ENCODE results near the gene THSD7B.
"Not testable (repeated sequence)": the region's sequence is repeated elsewhere in the genome, so short reads cannot be mapped to it uniquely, and the experiment has no call there.

The THSD7B gene

DNA sequence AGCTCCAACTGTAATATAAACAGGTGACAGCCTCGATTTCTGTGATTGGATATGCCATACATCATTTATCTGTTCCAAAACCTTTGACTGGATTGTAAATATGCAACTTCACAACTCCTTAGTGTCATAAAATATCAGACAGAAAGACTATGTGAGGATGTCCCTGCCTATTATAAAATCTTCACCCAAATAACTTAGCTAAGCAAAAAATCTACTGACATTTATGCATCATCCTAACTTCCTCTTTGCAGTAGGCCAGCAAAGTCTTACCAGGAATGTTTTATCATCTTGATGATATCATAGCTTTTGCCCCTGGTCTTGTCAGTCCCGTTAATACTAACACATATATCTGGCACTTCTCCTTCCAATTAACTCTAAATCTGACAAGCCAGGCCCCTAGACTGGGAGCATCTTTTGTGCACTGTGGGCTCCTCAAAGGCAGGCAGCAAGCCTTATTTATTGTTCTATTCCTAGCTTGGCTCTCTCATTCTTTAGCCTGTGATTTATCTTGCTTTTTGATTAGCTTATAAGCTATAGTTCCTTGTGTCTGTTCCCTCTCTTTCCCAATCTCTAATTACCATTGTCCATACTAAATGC is 842.5 kb downstream of the THSD7B start:
- no peak for DNase-seq

DNA sequence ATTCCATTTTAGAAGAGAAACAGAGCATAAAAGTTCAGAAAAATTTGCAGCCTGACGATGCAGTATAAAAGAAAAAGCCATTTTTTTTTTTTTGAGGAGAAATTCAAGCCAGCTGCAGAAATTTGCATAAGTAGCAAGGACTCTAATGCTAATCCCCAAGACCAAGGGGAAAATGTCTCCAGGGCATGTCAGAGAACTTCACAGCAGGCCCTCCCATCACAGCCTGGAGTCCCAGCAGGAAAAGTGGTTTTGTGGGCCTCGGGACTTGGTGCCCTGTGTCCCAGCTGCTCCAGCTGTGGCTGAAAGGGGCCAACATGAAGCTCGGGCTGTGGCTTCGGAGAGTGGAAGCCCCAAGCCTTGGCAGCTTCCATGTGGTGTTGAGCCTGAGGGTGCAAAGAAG is 873.6 kb downstream of the THSD7B start:
- DNase-seq: no peak

DNA sequence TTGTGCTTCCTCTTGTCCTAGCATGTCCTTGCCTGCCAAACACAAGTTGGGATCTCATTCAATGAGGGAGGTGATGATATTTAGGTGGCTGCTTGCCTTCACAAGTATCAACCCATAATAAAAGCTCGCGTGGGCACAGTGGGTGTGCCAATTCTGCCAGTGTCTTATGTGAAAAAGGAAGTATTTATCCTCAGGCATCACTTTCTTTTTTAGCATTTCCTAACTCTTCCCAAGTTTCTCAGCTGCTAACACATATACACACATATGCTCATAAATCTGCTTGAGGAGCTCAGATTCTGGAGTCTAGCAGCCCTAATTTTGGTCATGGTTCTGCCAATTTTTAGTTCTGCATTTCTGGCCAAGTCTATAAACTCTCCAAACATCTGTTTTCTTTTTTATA is 879.4 kb downstream of the THSD7B start:
- DNase-seq: no peak

DNA sequence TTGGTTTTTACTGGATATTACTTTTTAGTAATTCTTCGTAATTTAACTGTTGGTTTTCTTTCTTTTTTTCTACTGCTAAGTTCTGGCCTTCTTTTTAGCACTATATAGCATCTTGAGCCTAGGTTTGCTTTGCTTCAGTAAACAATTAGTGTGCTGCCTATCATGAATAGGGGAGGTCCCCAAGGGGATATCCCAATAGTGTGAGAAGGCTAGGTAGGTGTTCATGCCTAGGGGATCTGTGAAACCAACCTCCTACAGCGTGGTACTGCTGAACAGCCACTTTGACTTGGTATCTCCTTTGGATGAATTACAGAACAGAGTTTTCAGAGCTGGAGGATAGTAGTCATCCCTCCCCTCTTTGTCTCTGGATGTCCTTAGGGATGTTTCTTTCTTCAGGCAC is 888.7 kb downstream of the THSD7B start:
- no peak for DNase-seq

DNA sequence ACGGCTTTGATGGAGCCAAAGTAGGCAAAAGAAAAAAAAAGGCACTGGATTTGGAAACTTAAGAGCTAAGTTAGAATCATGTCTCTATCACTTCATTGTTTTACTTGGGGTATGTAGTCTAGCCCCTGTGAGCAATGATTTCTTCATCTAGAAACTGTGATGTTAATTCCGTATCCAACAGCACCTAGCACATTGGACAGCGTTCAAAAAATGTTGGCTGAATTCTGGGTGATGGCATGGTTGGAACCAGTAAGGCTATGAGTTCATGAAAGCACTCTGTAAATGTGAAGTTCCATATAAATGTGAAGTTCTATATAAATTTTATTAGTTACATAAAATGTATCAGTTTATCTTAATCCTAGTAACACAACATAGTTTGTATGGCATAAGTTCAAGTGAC is 890.5 kb downstream of the THSD7B start:
- no peak for DNase-seq

DNA sequence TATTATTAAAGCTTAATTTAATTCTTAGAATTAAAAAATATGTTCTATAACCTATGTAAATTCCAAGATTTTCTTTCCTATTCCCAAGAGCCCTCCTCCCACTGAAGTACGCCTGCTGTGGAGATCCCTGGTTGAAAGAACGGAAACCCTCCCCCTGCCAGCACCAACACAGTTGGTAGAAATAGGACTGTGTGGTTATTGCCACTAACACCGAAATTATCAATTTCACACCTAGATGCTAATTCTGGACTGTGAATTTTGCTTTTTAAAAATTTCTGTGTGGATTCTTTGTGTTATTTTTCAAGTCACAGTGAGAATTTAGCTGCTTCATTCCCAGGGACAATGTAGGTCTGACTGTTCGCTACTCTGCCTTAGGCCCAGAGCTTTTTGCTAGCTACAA is 893.1 kb downstream of the THSD7B start:
- DNase-seq: no peak

DNA sequence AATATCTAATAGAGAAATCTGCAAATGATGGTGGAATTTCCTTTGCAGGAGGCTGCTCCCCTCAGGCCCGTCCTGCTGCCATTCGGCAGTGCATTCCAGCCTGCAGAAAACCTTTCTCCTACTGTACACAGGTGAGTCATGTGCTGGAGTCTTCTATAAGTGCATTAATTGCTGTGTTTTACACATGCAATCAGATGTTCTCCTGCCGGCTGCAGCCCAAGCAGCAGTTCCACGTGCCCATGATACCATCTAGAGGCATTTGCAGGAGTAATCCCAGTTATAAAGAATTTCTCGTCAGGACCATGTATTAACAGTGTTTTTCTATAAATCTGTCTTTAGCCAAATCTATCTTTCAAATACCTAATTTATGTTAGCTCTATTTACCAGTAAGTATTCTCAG is 894.3 kb downstream of the THSD7B start:
- no peak for DNase-seq

DNA sequence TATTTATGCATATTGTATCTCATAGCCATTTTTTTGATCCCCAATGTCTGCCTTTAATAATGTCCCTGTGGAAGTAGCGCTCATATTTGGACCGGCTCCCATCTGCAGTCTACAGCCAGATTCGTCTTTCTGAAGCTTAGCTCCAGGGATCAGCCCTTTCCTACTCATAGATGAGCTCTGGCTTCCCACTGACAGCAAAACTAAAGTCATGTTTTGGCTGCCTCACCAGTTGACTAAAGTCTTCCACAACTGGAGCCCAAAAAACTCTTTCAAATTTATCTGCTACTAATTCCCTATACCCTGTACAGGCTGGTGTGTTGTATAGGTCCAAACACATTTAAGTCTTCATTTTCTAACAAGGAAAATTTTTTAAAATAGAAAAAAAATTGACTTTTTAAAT is 904.8 kb downstream of the THSD7B start:
- no peak for DNase-seq

DNA sequence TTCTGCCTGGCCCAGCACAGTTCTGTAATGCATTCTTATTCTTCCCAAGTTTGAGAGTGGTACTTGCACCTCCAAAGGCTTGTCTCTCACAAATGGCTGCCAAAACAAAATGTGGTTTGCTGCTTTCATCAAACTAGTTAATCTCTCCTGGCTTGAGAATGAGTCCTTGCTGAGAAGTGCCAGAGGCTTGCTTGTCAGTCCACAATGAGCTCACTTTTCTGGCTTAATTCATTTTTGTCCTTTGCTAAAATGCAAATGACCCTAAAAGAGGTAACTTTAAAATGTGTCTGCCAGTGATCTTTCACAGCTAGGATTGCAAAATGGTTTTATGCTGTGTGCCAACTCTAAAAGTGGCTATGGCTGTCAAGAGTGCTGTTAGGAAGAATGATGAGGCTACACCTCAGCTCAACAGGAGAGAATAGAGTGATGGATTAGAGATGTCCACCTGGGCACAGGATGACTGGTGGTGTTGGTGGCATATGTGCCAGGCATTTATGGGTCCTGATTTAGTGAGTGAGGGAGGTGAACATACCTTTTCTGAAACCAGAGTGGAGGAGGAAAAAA is 907.7 kb downstream of the THSD7B start:
- no peak for DNase-seq

DNA sequence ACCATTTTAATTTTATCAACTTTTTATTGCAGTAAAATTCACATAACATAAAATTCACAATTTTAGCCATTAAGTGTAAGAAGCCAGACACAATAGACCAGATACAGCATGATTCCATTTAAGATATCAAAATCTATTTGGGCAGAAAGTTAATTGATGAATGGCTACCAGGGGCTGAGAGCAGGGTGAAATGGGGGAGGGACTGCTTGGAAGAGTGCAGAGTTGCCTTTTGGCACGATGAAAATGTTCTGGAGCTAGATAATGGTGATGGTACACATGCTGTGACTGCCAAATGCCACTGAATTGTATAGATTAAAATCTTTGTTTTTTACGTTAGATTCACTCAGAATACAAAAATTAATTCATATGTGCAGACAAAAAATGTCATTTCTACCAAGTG is 909.6 kb downstream of the THSD7B start:
- DNase-seq: no peak

DNA sequence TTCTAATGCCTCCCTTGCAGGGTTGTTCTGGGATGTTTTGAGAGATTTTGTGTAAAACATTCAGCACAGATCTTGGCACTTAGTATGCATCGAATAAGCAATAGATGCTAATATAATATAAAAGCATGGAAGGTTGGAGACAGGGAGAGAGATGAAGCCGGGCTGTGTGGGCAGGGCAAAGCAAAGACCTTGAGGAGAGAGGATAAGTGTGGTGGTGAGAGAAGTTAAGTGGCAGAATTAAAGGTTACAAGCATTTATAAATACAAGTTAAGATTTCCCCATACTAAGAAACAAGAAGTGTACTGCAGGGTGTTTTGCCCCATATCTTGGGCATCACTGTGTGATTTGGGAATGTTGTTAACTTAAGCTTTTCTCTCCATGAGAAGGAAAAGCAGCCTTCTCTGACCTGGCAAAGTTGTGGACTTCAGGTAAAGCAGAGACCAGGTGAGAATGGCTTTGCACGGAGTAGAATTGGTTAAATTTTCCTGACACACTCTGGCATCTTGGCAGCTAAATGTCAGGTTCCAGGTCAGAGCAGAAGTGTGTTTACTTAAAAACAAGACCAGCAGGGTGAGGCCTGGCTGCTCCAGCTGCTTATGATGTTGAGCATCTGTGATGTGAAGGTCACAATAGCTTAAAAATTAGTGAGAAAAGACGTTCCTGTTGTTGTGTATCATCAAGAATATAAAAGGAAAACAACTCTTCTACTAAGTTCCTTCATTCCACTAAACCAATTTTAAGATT is 910.4 kb downstream of the THSD7B start:
- no peak for DNase-seq

DNA sequence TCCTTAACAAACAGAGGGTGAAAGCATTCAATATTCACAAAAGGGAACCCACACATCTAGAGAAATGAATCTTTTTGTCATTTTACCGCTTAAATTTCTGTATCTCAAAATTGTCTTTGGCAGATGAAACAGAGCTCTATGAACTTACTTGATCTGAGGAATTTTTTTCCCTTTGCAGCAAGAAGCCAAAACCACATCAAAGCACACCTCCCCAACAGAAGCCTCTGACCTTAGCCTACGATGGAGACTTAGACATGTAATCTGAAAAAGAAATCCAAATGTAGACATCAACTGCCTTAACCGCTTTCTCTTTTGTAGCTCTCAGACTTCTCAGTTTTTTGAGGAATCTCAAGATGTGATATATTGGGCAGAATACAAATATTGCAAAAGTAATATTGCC is 911.0 kb downstream of the THSD7B start:
- DNase-seq: no peak

DNA sequence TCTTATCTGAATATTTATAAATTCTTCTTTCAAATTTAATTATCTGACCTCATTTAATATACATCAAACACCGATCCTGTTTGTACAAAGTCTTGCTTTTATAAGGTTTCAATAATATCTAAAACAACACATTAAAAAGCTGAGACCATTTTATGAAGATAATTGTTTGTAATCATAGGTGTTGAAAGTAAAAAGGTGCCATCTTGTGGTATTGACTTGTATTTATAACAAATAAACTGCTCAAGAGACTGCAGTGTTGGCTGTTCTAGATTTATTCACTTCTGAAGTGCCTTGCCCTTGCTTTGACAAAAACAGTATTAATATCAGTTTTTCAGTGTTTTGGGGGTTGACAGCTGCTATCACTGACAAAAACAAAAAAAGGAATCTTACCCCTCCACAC is 912.1 kb downstream of the THSD7B start:
- DNase-seq: no peak

DNA sequence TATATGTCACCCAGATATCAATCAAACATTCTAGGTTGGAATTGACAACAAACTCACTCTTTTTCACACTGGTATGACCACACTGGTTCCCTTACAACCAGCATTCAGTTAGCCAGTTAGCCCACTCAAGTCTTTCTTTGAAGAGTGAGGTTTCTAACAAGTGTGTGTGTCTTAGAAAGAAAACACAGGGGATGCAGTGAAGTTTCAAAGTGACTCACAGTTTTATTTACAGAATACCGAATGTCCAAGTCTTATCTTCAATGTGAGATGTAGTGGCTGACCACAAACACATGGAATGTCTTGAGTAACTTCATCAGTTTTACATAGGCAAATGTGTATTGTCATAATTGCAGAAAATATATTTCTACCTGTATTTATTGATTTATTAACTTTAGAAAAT is 924.2 kb downstream of the THSD7B start:
- no peak for DNase-seq

DNA sequence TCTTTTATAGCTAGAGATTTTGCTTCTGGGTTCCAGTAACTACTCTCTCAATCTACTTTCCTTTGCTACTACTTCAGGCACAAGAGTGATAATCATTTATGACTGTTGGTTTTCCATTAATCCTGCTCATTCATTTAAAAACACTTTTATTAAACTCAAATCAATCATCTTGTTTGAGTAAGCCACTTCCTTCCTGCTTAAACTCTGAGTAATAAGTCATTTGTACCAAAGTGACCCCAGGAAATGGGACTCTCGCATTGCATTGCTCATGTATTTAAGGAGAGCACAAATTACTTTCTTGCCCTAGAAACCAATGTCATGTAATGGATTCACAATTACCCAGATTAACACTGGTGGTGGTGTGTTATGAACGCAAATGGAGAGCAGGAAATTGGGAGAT is 928.2 kb downstream of the THSD7B start:
- DNase-seq: no peak

DNA sequence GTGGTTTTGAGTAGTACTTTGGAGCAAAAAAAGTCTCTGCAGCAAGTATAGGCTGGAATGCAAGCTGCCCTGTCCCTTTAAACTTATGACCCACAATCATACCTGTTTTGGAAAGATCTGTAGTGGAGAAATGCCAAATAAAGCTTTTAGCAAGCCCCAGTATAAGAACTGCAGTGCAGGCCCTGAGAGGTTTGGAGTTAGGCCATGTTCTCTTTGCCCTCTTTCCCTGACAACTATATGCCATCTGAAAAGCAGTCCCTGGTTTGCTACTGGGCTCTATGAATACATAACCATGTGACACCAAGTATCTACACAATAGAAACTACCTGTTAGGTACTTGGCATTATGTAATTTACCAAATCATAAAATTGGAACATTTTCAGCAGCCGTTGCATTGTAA is 931.6 kb downstream of the THSD7B start:
- no peak for DNase-seq

DNA sequence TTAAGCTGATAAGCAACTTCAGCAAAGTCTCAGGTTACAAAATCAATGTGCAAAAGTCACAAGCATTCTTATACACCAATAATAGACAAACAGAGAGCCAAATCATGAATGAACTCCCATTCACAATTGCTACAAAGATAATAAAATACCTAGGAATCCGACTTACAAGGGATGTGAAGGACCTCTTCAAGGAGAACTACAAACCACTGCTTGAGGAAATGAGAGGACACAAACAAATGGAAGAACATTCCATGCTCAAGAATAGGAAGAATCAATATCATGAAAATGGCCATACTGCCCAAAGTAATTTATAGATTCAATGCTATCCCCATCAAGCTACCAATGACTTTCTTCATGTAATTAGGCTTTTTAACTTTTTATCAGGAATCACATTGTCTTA is 934.9 kb downstream of the THSD7B start:
- DNase-seq: not testable (repeated sequence)

DNA sequence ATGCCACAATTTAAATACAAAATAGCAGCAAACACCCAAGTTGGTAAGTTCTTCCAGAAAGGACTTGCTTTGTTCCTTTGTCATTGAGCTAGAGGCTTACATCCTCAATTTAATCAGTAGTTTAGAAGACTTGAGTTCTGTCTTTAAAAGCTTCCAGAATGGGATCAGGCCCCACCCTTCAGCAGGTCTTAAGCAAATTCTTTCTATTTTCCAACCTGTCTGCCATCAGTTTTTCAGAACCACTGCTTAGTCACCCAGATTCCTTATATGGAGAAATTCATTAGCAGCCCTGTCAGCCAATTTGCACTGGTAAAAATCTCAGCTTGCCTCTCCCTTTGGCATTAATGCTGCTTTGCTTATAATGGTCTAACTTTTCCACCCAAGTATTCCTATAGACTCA is 935.3 kb downstream of the THSD7B start:
- no peak for DNase-seq

DNA sequence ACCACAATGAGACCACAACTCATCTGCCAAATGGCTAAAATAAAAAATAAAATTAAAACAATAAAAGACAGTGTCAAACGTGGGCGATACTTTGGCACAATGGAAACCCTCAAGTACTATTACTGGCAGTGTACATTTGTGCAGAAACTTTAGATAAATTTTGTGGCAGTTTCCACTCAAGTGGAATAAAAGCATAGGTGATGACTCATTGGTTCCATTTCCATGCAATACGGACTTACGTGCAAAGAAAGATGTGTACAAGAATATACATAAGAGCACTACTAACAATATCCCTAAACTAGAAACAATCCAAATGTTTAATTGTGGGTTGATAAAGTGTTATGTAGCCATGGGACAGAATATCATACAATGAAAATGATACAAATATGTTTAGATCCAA is 940.0 kb downstream of the THSD7B start:
- no peak for DNase-seq

DNA sequence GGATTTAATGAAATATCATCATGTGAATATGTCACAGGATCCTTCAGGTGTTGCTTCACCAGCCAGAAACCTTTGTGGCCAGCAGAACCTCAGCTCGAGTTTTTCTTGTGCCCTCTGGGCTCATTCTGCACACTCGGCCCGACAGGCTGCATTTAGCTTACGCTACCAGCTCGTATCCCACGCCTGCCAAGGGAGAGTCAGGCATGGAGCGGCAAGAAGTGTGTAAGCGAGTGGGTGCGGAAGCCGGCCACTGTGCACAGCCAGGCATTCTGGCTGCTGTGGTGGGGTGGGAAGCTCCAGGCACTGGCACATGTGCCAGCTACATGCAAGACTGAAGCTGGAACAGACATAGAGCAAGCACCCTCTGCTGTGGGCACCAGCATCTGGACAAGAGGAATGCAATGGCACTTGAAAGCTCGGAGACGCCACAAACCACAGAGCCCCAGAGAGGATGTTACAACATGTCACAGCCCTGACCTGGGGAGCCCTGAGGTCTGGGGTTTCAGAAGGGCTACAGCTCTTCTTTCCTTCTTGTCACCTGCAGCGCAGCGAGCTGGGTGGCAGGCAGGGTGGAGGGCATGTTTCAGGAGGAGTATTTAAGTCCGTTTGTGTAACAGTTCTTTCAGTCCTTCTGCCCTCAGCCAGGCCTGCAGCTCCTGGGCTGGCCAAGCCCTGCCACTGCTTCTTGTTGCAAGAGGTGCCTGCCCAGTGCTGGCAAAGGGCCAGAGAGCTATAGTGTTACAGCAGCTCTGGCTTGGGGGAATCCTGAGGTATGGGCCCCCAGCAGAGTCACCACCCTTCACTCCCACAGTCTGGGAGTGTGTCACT is 941.7 kb downstream of the THSD7B start:
- DNase-seq: peak; percentile 24

DNA sequence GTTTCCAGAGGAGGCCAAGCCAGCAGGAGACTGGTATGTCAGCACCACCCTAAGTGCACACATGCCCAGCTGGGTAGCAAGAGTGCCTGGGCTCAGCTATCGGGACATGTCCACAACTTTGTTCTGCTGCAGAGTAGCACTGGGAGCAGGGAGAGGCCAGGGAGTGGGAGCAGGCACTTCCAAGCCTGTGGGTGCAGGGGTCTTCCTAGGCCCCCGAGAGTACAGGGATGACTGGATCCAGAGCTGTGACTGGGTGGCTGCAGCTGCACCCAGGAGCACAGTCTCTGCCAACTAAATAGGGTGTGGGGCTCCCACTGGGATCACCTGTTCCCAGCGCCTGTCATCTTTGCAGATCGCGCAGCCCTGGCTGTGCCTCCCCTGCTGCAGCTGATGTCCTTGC is 943.0 kb downstream of the THSD7B start:
- DNase-seq: no peak

DNA sequence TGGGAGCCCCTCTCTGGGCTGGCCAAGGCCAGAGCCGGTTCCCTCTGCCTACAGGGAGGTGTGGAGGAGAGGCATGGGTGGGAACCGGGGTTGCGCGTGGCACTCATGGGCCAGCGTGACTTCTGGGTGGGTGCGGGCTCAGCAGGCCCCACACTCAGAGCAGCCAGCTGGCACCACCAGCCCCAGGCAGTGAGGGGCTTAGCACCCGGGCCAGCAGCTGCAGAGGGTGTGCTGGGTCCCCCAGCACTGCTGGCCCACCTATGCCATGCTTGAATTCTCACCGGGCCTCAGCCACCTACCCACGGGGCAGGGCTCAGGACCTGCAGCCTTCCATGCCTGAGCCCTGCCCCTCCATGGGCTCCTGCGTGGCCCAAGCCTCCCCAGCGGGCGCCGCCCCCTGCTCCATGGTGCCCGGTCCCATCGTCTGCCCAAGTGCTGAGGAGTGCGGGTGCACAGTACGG is 950.4 kb downstream of the THSD7B start:
- no peak for DNase-seq

DNA sequence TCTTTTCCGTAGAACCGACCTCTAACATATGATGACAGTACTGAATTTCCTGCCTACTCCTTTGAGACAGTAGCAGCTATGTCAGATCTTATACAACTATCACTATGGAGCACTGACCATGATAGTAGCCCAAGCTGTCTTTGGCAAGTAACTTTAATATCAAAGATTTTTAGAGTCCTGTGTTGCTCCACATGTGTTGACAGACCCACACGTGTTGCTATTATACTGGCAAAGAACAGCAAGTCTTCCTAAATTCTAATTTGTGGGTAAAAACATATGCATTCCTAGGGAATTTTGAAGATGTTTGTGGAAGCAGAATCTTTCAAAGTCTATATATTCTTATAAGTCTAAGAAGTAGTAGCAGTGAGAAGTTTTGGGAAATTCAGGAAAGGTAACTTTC is 953.4 kb downstream of the THSD7B start:
- DNase-seq: no peak

DNA sequence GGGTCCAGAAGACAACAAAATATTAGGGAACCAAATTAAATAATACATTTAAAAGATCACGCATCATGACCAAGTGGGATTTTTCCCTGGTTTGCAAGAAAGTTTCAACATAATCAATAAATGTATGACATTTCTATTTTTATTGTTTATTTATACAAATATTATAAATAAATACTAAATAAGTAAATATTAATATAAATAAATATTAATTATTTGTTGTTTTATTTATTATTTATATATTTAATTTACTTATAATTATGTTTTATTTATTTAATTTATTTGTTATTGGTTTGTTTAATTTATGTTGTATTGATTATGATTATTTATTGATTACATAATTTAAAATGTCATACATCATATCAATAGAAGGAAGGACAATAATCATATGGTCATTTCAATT is 956.4 kb downstream of the THSD7B start:
- DNase-seq: no peak
